ENCODE data around the gene MED22. TPM values are rescaled to one million over a fixed set of nuclear protein-coding genes. Genes with fewer than 3 reads are reported as not detected.
"Not testable (repeated sequence)": the region's sequence is repeated elsewhere in the genome, so short reads cannot be mapped to it uniquely, and the experiment has no call there.

MED22 gene
- total RNA-seq, 1 donor from 2014 or later: 37.9 TPM

- no peak overlapping the region for H3K4me3 Mint-ChIP-seq
- H3K27ac Mint-ChIP-seq: no peak overlapping the region
- H3K36me3 Mint-ChIP-seq (ENCODE audit: low read depth): no peaks in the 10 kb centered on the region
- H3K9me3 Mint-ChIP-seq: no peaks in the 10 kb centered on the region
- intact Hi-C loops (cut with micrococcal nuclease): no loop called here
- no peaks in the 10 kb centered on the region for H3K4me1 Mint-ChIP-seq (ENCODE audit: low read depth)
- H3K27me3 Mint-ChIP-seq (ENCODE audit: insufficient read depth): peaks cover 14% of the 10 kb centered on the region
- no peak for DNase-seq (ENCODE audit: low spot score)
These were observed 46.4 kb downstream of the MED22 start for GRCh38 chr9:133301253-133302230.

GRCh38 chr9:133299996-133300395 is 47.9 kb downstream of the MED22 start:
- H3K4me1 Mint-ChIP-seq (ENCODE audit: low read depth); DNase-seq (ENCODE audit: low spot score); H3K36me3 Mint-ChIP-seq (ENCODE audit: low read depth); H3K27ac Mint-ChIP-seq; H3K9me3 Mint-ChIP-seq; intact Hi-C loops (cut with micrococcal nuclease); H3K4me3 Mint-ChIP-seq: not testable (repeated sequence)
- peaks cover 13% of the 10 kb centered on the region for H3K27me3 Mint-ChIP-seq (ENCODE audit: insufficient read depth)

DNA sequence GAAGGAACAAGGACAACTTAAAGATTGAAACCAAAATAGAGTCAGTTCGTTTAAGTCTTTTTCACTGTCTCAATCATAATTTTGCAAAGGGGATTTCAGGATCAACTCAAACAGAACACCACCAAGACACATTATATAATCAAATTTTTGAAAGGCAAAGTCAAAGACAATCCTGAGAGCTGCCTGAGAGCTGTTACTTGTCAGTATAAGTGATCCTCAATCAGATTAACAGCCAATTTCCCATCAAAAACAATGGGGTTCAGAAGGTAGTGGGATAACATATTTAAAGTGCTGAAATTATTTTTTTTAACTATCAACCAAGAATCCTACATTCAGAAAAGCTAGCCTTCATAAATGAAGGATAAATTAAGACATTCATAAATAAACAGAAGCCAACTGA is 53.7 kb downstream of the MED22 start:
- H3K4me3 Mint-ChIP-seq: no peak overlapping the region
- peaks cover 32% of the 10 kb centered on the region for H3K9me3 Mint-ChIP-seq
- intact Hi-C loops (cut with micrococcal nuclease): no loop called here
- no peaks in the 10 kb centered on the region for H3K36me3 Mint-ChIP-seq (ENCODE audit: low read depth)
- no peaks in the 10 kb centered on the region for H3K4me1 Mint-ChIP-seq (ENCODE audit: low read depth)
- no peak for DNase-seq (ENCODE audit: low spot score)
- H3K27ac Mint-ChIP-seq: no peak overlapping the region
- peaks cover 19% of the 10 kb centered on the region for H3K27me3 Mint-ChIP-seq (ENCODE audit: insufficient read depth)

DNA sequence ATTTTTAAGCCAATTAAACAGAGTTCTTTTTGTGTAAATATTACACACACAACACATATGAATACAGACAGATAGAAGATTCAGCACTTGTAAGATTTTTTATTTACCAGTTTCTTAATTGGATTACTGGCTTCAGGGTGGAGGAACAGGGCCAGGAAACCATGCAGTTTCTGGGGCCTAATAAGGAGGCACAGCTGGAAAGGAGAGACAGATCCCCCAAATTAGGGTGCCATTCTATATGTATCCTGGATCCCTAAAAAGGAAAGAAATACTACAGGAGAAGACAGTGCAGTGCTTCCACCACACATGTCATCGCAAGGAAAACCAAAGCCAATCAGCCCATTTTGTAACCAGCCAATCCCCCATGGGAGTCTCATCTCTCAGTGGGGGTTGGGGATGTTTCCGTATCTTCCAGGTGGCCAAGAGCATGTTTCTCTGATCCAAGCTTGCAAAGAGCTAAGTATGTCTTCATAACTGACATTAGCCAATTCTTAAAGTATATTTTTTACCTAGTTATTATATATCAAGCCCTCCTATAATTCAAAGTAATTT is 57.1 kb downstream of the MED22 start:
- Mint-ChIP-seq H3K27me3 (ENCODE audit: insufficient read depth) (peaks cover 8% of the 10 kb centered on the region), H3K9me3 (peaks cover 36% of the 10 kb centered on the region), H3K27ac (no peak overlapping the region), H3K4me3 (no peak overlapping the region), H3K36me3 (ENCODE audit: low read depth) (no peaks in the 10 kb centered on the region), H3K4me1 (ENCODE audit: low read depth) (no peaks in the 10 kb centered on the region)
- intact Hi-C loops (cut with micrococcal nuclease): no loop called here
- no peak for DNase-seq (ENCODE audit: low spot score)

Other genes with a start within 250 kb of the MED22 start
- gene RALGDS, start 226.9 kb downstream of the MED22 start, total RNA-seq: 88.7 and 94.4 TPM in 2 replicates
- 8.6 and 9.4 TPM in 2 replicates for gene GBGT1, start 184.2 kb downstream of the MED22 start, total RNA-seq
- gene OBP2B, start 138.9 kb downstream of the MED22 start, total RNA-seq: not detected in 2 replicates
- gene ABO, start 72.9 kb downstream of the MED22 start, total RNA-seq: 0.34 and 0.60 TPM in 2 replicates
- gene SURF6, start 11.9 kb downstream of the MED22 start, total RNA-seq: 29.0 and 29.8 TPM in 2 replicates
- gene RPL7A, start 87 bp upstream of the MED22 start, total RNA-seq: 2,401 and 2,463 TPM in 2 replicates
- 36.3 and 37.7 TPM in 2 replicates for gene SURF1, start 8.4 kb upstream of the MED22 start, total RNA-seq
- 28.6 and 30.9 TPM in 2 replicates for gene SURF2, start 8.4 kb upstream of the MED22 start, total RNA-seq
- 236 and 242 TPM in 2 replicates for gene SURF4, start 27.9 kb upstream of the MED22 start, total RNA-seq
- gene STKLD1, start 28.2 kb upstream of the MED22 start, total RNA-seq: 0.64 and 1.5 TPM in 2 replicates
- gene REXO4, start 69.9 kb upstream of the MED22 start, total RNA-seq: 42.5 and 43.8 TPM in 2 replicates
- 1.2 and 1.7 TPM in 2 replicates for gene ADAMTS13, start 74.2 kb upstream of the MED22 start, total RNA-seq
- 1.0 and 1.1 TPM in 2 replicates for gene CACFD1, start 111.8 kb upstream of the MED22 start, total RNA-seq
- gene SLC2A6, start 131.0 kb upstream of the MED22 start, total RNA-seq: 4.1 and 4.6 TPM in 2 replicates
- not detected in 2 replicates for gene MYMK, start 176.8 kb upstream of the MED22 start, total RNA-seq
- not detected in 2 replicates for gene ADAMTSL2, start 186.6 kb upstream of the MED22 start, total RNA-seq

Measured in activated T-helper 1 cell treated with anti-CD3 and anti-CD28 coated beads, Interleukin-12 subunit alpha, Interleukin-12 subunit beta, Interleukin-2, Interleukin-4 antibody, amounts not matched to agents 30 ng/mL and 10 ng/mL and 1 ng/mL, durations not matched to agents 14 hours and 24 hours and 36 hours (primary cell).